Breast epithelium (tissue), 4 donors: ENCODE measurements around the gene KIF26B. TPM values are rescaled to one million over a fixed set of nuclear protein-coding genes. Genes with fewer than 3 reads are reported as not detected.

Source experiments
- DNase-seq, 2 donors: peaks; one replicate each; pipeline ENCODE4 v3.0.0-alpha.2; 2019; ENCODE audit warnings: low spot score in 2 of 2
- H3K27ac ChIP-seq, 2 donors: fragments of 200-600 bp; sonication (generic) in 1 of 2; one replicate each; pipeline ENCODE4 v1.5.1; 2016 to 2019; ENCODE audit warnings: mild to moderate bottlenecking in 1 of 2
- H3K27me3 ChIP-seq, 2 donors: fragments of 200-600 bp; sonication (generic) in 1 of 2; one replicate each; pipeline versions ENCODE4 v1.5.1 to v1.6.0; 2017 to 2019; ENCODE audit warnings: control low read depth in 1 of 2, mild to moderate bottlenecking in 1 of 2
- H3K36me3 ChIP-seq: fragments of 200-600 bp; one replicate; pipeline ENCODE4 v1.5.1; 2019
- H3K4me1 ChIP-seq, 2 donors: fragments of 200-600 bp; sonication (generic); one replicate each; pipeline ENCODE4 v1.5.1; 2016 to 2019; ENCODE audit warnings: control low read depth in 1 of 2
- H3K4me3 ChIP-seq, 3 donors: fragments of 200-600 bp; sonication (generic); 1 replicate in 2 of 3; 2 replicates in 1 of 3; pipeline ENCODE4 v1.5.1; 2016 to 2019; ENCODE audit warnings: mild to moderate bottlenecking in 3 of 3, moderate library complexity in 2 of 3
- H3K9me3 ChIP-seq, 2 donors: fragments of 200-600 bp; sonication (generic) in 1 of 2; one replicate each; pipeline ENCODE4 v1.5.1; 2016 to 2019; ENCODE audit warnings: control low read depth in 1 of 2
- POLR2A ChIP-seq: fragments of 450-650 bp; IDR thresholded peaks from one replicate; pipeline ENCODE4 v1.6.1; 2016; ENCODE audit warnings: antibody characterized with exemption, mild to moderate bottlenecking, moderate library complexity
- POLR2AphosphoS5 ChIP-seq, 3 donors: sonication (generic); formaldehyde crosslinking; IDR thresholded peaks; one replicate each; pipeline ENCODE4 v1.6.1; 2017; ENCODE audit warnings: antibody characterized with exemption in 3 of 3
- intact Hi-C: fragments of 100-400 bp; cut with DNase I; formaldehyde crosslinking; loops from one replicate; pipeline ENCODE4 v1.15.1; 2023; ENCODE audit warnings: low total_unique reads
- total RNA-seq, 3 donors: library from RNA; depleted of rRNA; stranded (reverse); fragments of >200 nt; gene quantifications; one replicate each; pipeline ENCODE4 v1.1.0, GENCODE V29; 2016
- TF ChIP-seq, protein P1 (sequence below), 3 donors: fragments of 450-650 bp; IDR thresholded peaks; one replicate each; pipeline ENCODE4 v1.5.1; 2016 to 2017; ENCODE audit warnings: antibody characterized with exemption in 3 of 3, mild to moderate bottlenecking in 3 of 3, moderate library complexity in 3 of 3

The KIF26B gene
- total RNA-seq, 3 donors from 2014 or later: 0.32 to 1.0 (median 0.33) TPM

DNA sequence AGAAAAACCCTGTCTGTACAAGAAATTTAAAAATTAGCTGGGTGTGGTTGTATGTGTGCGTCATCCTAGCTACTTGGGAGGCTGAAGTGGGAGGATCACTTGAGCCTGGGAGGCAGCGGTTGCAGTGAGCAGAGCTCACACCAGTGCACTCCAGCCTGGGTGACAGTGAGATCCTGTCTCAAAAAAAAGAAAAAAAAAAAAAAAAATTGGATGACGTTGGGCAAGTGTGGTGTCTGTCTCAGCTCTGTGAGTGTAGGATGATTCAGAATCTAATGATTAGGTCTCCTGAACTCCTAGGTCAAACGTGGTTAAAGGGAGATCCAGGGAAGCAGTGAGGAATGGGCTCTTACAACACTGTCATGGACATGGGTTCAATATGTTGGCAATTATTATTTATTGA, 435.9 kb downstream of the KIF26B start:
- H3K9me3 ChIP-seq: no peaks in the 10 kb centered on the region
- no peaks in the 10 kb centered on the region for H3K4me1 ChIP-seq
- no peaks in the 10 kb centered on the region for H3K27me3 ChIP-seq
- no peaks in the 10 kb centered on the region for H3K36me3 ChIP-seq
- no peak for TF ChIP-seq POLR2A
- TF ChIP-seq, protein P1, sequence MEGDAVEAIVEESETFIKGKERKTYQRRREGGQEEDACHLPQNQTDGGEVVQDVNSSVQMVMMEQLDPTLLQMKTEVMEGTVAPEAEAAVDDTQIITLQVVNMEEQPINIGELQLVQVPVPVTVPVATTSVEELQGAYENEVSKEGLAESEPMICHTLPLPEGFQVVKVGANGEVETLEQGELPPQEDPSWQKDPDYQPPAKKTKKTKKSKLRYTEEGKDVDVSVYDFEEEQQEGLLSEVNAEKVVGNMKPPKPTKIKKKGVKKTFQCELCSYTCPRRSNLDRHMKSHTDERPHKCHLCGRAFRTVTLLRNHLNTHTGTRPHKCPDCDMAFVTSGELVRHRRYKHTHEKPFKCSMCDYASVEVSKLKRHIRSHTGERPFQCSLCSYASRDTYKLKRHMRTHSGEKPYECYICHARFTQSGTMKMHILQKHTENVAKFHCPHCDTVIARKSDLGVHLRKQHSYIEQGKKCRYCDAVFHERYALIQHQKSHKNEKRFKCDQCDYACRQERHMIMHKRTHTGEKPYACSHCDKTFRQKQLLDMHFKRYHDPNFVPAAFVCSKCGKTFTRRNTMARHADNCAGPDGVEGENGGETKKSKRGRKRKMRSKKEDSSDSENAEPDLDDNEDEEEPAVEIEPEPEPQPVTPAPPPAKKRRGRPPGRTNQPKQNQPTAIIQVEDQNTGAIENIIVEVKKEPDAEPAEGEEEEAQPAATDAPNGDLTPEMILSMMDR (IDR thresholded peaks at IDR 0.05): no peak
- no peak for TF ChIP-seq POLR2AphosphoS5 (IDR thresholded peaks at IDR 0.05)
- intact Hi-C loops: no loop called here
- H3K4me3 ChIP-seq: no peak overlapping the region
- H3K27ac ChIP-seq: no peak overlapping the region
- no peak for DNase-seq

DNA sequence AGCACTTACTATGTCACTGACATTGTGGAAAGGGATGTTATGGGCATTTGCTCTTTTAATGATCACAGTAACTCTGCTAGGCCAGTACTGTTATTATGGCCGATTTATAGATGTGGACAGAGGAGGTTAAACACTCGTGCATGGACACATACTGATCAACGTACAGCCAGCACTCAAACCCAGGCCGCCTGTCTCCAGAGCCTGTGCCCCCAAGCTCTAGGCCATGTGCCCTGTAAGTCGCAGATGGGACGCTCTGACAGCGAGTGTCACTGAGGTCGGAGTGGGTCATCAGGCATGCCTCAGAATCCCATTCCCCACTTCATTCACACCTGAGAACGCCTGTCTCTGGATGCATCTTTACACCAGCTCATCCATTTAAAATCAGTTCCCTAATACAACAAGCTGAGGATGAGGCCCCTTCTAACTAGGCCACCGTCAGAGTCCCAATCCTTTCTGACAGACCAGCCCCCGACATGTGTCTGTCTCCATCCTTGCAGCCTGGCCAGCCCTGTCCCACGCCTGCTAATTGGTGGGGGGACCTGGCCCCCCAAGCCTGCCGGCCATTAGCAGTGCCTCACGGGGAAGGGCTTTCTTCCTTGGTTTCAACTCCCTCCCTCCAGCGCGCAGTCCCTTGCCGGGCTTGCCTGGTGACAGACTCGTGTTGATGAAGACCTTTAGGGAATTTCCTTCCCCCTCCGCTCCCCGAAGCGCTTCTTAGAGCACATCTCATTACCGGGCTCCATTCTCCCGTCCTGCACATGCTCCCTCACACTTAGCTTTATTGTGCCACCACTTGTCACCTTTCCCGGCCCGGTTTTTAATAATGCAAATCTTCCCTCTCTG, 436.8 kb downstream of the KIF26B start:
- TF ChIP-seq POLR2A (no peak), POLR2AphosphoS5 (IDR thresholded peaks at IDR 0.05) (no peak)
- TF ChIP-seq, protein P1 (IDR thresholded peaks at IDR 0.05): no peak
- Histone ChIP-seq H3K4me3 (no peak overlapping the region), H3K27me3 (no peaks in the 10 kb centered on the region), H3K36me3 (no peaks in the 10 kb centered on the region), H3K9me3 (no peaks in the 10 kb centered on the region), H3K4me1 (no peaks in the 10 kb centered on the region), H3K27ac (no peak overlapping the region)
- intact Hi-C loops: no loop called here
- no peak for DNase-seq

DNA sequence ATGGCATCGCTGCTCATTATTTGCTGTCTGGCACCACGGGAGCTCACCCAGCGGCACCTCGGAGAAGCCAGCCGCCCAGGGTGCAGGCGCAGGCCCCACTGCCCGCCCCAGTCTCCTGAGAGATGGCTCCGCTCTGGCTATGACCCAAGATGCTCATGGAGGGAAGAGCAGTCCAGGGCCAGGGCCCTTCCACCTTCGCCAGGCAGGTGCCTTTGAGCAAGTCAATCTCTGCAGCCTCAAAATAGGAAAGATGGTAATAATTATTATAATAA, 437.3 kb downstream of the KIF26B start:
- H3K27me3 ChIP-seq: no peaks in the 10 kb centered on the region
- intact Hi-C loops: no loop called here
- H3K4me1 ChIP-seq: no peaks in the 10 kb centered on the region
- H3K9me3 ChIP-seq: no peaks in the 10 kb centered on the region
- no peak overlapping the region for H3K27ac ChIP-seq
- no peak overlapping the region for H3K4me3 ChIP-seq
- no peaks in the 10 kb centered on the region for H3K36me3 ChIP-seq
- no peak for DNase-seq
- TF ChIP-seq POLR2AphosphoS5 (IDR thresholded peaks at IDR 0.05): no peak

DNA sequence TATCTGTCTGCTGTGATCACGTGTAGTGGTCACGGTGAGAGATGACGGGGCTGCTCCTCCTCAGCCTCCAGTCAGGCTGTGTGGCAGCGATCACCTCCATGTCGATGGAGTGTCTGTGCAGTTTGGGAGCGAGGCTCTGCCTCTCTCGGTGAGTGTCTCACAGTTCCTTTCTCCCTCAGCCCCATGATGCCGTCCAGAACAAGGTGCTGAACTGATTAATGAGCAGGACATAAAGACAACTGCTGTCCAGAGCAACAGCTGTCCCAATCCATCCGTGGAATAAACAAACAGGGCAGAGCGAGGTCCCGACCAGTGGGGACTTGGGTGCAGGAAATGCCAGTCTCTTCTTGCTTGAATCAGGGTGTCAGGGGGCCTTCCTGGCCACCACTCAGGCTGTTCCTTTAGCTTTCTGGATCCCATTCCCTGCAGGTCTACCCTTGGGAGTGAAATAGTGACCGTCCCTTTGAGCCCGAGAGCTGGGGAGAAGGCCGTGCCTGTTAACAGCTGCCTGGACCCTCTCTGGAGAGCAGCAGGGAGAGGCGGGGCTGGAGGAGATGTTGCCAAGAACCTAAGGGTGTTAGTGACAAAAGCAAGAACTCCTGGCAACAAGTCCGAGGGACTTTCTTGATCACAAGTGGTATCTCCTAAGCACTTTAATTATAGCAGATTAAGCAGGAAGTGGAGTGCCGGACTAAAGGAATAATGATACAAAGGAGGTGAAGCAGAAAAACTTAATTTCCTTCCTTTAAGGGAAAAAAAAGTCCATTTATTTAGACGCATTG, 443.9 kb downstream of the KIF26B start:
- Histone ChIP-seq H3K36me3 (no peaks in the 10 kb centered on the region), H3K27me3 (no peaks in the 10 kb centered on the region), H3K9me3 (no peaks in the 10 kb centered on the region), H3K4me1 (no peaks in the 10 kb centered on the region), H3K4me3 (no peak overlapping the region), H3K27ac (peak overlapping the region in 1 of 2 donors; percentile 86)
- intact Hi-C loops: no loop called here
- no peak for TF ChIP-seq POLR2A
- no peak for TF ChIP-seq POLR2AphosphoS5 (IDR thresholded peaks at IDR 0.05)
- TF ChIP-seq, protein P1 (IDR thresholded peaks at IDR 0.05): no peak
- no peak for DNase-seq

DNA sequence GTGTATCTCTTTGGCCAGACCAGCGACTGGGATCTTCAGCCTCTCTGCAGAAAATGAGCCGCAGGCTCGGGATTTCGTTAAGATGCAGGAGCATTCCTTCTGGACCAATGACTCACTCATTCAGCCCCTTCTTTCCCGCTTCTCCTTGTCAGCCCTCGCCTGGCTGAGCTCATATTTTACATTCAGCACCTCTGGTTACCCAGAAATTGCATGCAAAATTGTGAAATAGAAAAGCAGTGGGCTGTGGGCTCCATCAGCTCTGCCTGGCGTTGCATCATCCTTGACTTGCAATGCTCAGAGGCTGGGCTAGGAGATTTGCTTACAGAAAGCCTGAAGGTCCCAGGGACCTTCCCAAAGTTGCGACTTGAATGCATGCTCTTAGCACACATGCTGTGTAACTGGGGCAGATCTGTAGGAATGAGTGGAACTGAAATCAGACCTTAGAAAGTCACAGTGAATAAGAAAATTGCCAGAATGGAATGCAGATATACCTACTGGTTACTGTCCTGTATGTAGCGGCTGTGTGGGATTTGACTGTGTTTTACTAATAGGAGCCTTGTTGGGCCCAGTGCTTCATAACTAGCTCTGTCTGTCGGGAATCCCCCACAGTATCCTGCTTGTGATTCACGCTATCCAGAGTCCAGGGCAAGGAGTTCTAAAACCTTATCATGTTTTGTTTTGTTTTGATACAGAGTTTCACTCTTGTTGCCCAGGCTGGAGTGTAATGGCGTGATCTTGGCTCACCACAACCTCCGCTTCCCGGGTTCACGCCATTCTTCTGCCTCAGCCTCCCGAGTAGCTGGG, 444.8 kb downstream of the KIF26B start:
- Histone ChIP-seq H3K4me3 (no peak overlapping the region), H3K4me1 (no peaks in the 10 kb centered on the region), H3K36me3 (no peaks in the 10 kb centered on the region), H3K9me3 (no peaks in the 10 kb centered on the region), H3K27ac (peak overlapping the region in 1 of 2 donors; percentile 66), H3K27me3 (no peaks in the 10 kb centered on the region)
- TF ChIP-seq POLR2AphosphoS5 (IDR thresholded peaks at IDR 0.05): peak in 1 of 3 donors; percentile 79
- TF ChIP-seq POLR2A: no peak
- peak in 1 of 2 donors; percentile 20 for DNase-seq
- intact Hi-C loops: no loop called here
